Keratinocyte (primary cell): ENCODE results near the gene KCNH8. TPM values are rescaled to one million over a fixed set of nuclear protein-coding genes. Genes with fewer than 3 reads are reported as not detected.

Experiments
- DNase-seq: peaks from one replicate; pipeline ENCODE4 v3.0.0-alpha.2; 2011; ENCODE audit warnings: low read depth, missing footprints, low spot score
- FAIRE-seq: peaks from 2 replicates; lab custom pipeline; 2011; peaks lifted over from hg19 to GRCh38; lab: Jason Lieb, UNC
- H2AFZ ChIP-seq: 2 replicates; pipeline ENCODE4 v1.6.0; 2012; ENCODE audit warnings: low read length, control low read depth, inconsistent platforms; ENCODE audit not compliant: control insufficient read depth
- H3K27ac ChIP-seq: 2 replicates; pipeline ENCODE4 v1.5.1; 2011; ENCODE audit warnings: low read length; ENCODE audit not compliant: control insufficient read depth, insufficient read depth
- H3K27me3 ChIP-seq: 3 replicates; pipeline ENCODE4 v1.6.0; 2011; ENCODE audit warnings: low read length; ENCODE audit not compliant: control insufficient read depth, insufficient read depth; ENCODE audit errors: extremely low read depth
- H3K36me3 ChIP-seq, 2 experiments: 2 replicates in 1 of 2; 3 replicates in 1 of 2; pipeline ENCODE4 v1.5.1; 2011; ENCODE audit warnings: low read length in 2 of 2, mild to moderate bottlenecking in 1 of 2; ENCODE audit not compliant: control insufficient read depth in 2 of 2, insufficient read depth in 2 of 2; ENCODE audit errors: extremely low read depth in 1 of 2
- H3K4me1 ChIP-seq: 3 replicates; pipeline ENCODE4 v1.5.1; 2011; ENCODE audit warnings: low read length; ENCODE audit not compliant: control insufficient read depth, insufficient read depth; ENCODE audit errors: extremely low read depth
- H3K4me2 ChIP-seq: 3 replicates; pipeline ENCODE4 v1.6.0; 2011; ENCODE audit warnings: low read depth, low read length; ENCODE audit not compliant: control insufficient read depth, insufficient read depth; ENCODE audit errors: extremely low read depth
- H3K4me3 ChIP-seq, 3 experiments: fragments of 200-600 bp in 1 of 3; sonication (generic) in 1 of 3; 2 replicates in 2 of 3; 3 replicates in 1 of 3; pipeline ENCODE4 v1.5.1; 2011 to 2016; ENCODE audit warnings: low read length in 3 of 3, mild to moderate bottlenecking in 3 of 3, control low read depth in 2 of 3, inconsistent platforms in 1 of 3, low read depth in 1 of 3, mixed read lengths in 1 of 3, mixed run types in 1 of 3, moderate library complexity in 1 of 3; ENCODE audit not compliant: control insufficient read depth in 2 of 3, insufficient read depth in 2 of 3; ENCODE audit errors: extremely low read depth in 1 of 3
- H3K79me2 ChIP-seq: 2 replicates; pipeline ENCODE4 v1.6.0; 2012; ENCODE audit warnings: low read length; ENCODE audit not compliant: control insufficient read depth, insufficient read depth
- H3K9ac ChIP-seq: 3 replicates; pipeline ENCODE4 v1.6.0; 2011; ENCODE audit warnings: low read length; ENCODE audit not compliant: control insufficient read depth, insufficient read depth; ENCODE audit errors: extremely low read depth
- H3K9me1 ChIP-seq: 3 replicates; pipeline ENCODE4 v1.6.0; 2011; ENCODE audit warnings: low read length; ENCODE audit not compliant: control insufficient read depth, insufficient read depth; ENCODE audit errors: extremely low read depth
- H3K9me3 ChIP-seq: 2 replicates; pipeline ENCODE4 v1.5.1; 2012; ENCODE audit warnings: low read depth, low read length; ENCODE audit not compliant: control insufficient read depth
- H4K20me1 ChIP-seq: 3 replicates; pipeline ENCODE4 v1.6.0; 2011; ENCODE audit warnings: low read length; ENCODE audit not compliant: control insufficient read depth, insufficient read depth; ENCODE audit errors: extremely low read depth
- EZH2 ChIP-seq: IDR thresholded peaks from one replicate; pipeline ENCODE4 v1.6.1; 2012; ENCODE audit warnings: inconsistent platforms, mild to moderate bottlenecking, low read length, moderate library complexity
- dilution Hi-C: fragments of 300-500 bp; cut with MboI; formaldehyde crosslinking; loops from one replicate; pipeline ENCODE4 v1.7.0; 2020; ENCODE audit warnings: low sequenced_read_pairs; ENCODE audit not compliant: extremely low pct_ligation_motif_present
- polyA plus RNA-seq, 5 experiments: library from polyadenylated mRNA; depleted of rRNA in 3 of 5; stranded (reverse) in 3 of 5; stranded (forward) in 1 of 5; unstranded in 1 of 5; fragments of >200 nt; gene quantifications; 1 replicate in 1 of 5; 2 replicates in 3 of 5; 3 replicates in 1 of 5; pipeline versions ENCODE4 v1.2.1 to v1.2.3, GENCODE V29; 2011 to 2012; ENCODE audit warnings: missing spikeins in 2 of 5, low read depth in 1 of 5, low replicate concordance in 1 of 5
- TF ChIP-seq, protein P1 (sequence below), 3 experiments: IDR thresholded peaks in 1 of 3; conservative IDR thresholded peaks in 1 of 3; optimal IDR thresholded peaks in 1 of 3; 2 replicates in 2 of 3; 3 replicates in 1 of 3; pipeline versions ENCODE3 to v1.5.1; 2011; ENCODE audit warnings: low read length in 3 of 3, mild to moderate bottlenecking in 3 of 3, moderate library complexity in 2 of 3, control low read depth in 1 of 3, inconsistent platforms in 1 of 3; ENCODE audit not compliant: insufficient read depth in 2 of 3; ENCODE audit errors: extremely low read depth in 1 of 3

The KCNH8 gene
- polyA plus RNA-seq, 1 donor (not counting 4 experiments of a cell fraction or from before 2014, with no cell fraction given) = not detected

DNA sequence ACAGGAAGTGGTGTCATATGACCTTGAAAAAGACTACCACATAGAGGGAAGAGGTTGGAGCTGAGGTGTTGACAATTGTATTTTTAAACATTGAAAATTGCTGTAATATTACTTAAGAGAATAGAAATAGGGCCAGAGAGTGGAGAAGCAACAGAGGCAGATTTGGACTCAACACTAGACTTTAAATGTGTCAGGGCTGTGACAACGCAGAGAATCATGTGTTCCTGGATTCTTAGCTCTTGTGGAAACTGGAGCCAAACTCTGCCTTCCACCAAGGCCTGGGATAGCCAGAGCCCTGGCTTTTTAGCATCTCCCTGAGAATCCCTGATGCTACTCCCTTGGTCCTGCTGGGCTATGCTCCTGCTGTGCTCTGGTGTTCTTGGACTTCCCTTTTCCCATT, 277.5 kb downstream of the KCNH8 start:
- Histone ChIP-seq H3K27me3 (no peaks in the 10 kb centered on the region), H3K4me1 (no peaks in the 10 kb centered on the region), H2AFZ (no peak overlapping the region), H3K36me3 (no peaks in the 10 kb centered on the region), H3K27ac (no peak overlapping the region), H3K4me2 (no peak overlapping the region), H3K9me3 (no peaks in the 10 kb centered on the region), H3K4me3 (no peak overlapping the region), H3K9me1 (no peaks in the 10 kb centered on the region), H3K79me2 (no peaks in the 10 kb centered on the region), H4K20me1 (no peaks in the 10 kb centered on the region), H3K9ac (no peak overlapping the region)
- dilution Hi-C loops = no loop called here
- DNase-seq (no peak), FAIRE-seq (no peak)
- TF ChIP-seq, protein P1, sequence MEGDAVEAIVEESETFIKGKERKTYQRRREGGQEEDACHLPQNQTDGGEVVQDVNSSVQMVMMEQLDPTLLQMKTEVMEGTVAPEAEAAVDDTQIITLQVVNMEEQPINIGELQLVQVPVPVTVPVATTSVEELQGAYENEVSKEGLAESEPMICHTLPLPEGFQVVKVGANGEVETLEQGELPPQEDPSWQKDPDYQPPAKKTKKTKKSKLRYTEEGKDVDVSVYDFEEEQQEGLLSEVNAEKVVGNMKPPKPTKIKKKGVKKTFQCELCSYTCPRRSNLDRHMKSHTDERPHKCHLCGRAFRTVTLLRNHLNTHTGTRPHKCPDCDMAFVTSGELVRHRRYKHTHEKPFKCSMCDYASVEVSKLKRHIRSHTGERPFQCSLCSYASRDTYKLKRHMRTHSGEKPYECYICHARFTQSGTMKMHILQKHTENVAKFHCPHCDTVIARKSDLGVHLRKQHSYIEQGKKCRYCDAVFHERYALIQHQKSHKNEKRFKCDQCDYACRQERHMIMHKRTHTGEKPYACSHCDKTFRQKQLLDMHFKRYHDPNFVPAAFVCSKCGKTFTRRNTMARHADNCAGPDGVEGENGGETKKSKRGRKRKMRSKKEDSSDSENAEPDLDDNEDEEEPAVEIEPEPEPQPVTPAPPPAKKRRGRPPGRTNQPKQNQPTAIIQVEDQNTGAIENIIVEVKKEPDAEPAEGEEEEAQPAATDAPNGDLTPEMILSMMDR (optimal IDR thresholded peaks at IDR 0.05 in 1 of 3, IDR thresholded peaks at IDR 0.05 in 1 of 3, conservative IDR thresholded peaks at IDR 0.05 in 1 of 3; ENCODE audit: extremely low read depth in 1 of 3, insufficient read depth in 2 of 3, low read length in 3 of 3) = no peak
- TF ChIP-seq EZH2 = no peak

DNA sequence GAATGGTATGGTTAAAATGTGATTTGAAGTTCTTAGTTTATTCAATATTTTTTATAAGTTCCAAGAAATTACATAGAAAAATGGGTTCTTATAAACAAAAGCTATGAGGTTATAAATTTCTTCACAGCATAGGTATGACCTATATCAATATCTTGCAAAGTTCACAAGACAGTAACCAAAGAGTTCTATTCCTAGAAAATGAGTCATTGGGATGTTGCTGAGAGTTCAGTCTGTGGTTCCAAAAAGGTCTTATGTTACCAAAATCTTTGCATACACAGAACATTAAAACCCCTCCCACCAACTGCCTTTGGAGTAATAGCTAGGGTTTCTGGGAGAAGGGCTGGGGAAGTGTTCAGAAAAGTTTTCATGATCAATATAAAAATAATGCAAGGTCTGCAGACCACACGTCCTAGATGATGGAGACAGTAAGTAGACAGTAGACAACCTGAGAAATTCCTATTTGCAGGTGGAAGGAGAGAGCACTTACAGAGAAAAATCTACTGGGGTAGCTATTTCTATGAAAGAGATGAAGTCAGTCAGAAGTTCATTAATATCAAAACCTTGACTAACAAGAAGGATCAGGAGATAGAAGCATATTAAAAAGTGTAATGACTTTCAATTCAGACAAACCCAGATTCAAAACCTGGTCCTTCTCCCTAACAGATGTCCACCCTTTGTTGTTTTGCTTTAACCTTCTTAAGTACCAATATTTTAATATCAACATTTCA, 279.3 kb downstream of the KCNH8 start:
- dilution Hi-C loops = no loop called here
- FAIRE-seq = no peak

More for the DNA sequence above, 279.3 kb downstream of the KCNH8 start:
- Histone ChIP-seq H3K4me2 (no peak overlapping the region), H4K20me1 (no peaks in the 10 kb centered on the region), H3K27me3 (no peaks in the 10 kb centered on the region), H3K9me3 (no peaks in the 10 kb centered on the region), H3K79me2 (no peaks in the 10 kb centered on the region), H3K9me1 (no peaks in the 10 kb centered on the region), H3K4me3 (no peak overlapping the region), H2AFZ (no peak overlapping the region), H3K36me3 (no peaks in the 10 kb centered on the region), H3K9ac (no peak overlapping the region), H3K27ac (no peak overlapping the region), H3K4me1 (no peaks in the 10 kb centered on the region)
- no peak for DNase-seq
- TF ChIP-seq, protein P1 (optimal IDR thresholded peaks at IDR 0.05 in 1 of 3, IDR thresholded peaks at IDR 0.05 in 1 of 3, conservative IDR thresholded peaks at IDR 0.05 in 1 of 3; ENCODE audit: extremely low read depth in 1 of 3, insufficient read depth in 2 of 3, low read length in 3 of 3) = no peak
- no peak for TF ChIP-seq EZH2
